DND-41 (cell line): ENCODE data around the gene LAPTM4A.

Source experiments
- CTCF ChIP-seq: IDR thresholded peaks from 2 replicates; pipeline ENCODE4 v1.5.1; 2012; ENCODE audit warnings: borderline replicate concordance, low read length, moderate library complexity, mild to moderate bottlenecking; ENCODE audit not compliant: poor library complexity, severe bottlenecking; ENCODE audit errors: extremely low read depth
- EZH2 ChIP-seq: IDR thresholded peaks from 3 replicates; pipeline ENCODE4 v1.6.1; 2012; ENCODE audit warnings: borderline replicate concordance, low read depth, mild to moderate bottlenecking, moderate library complexity, low read length, inconsistent platforms; ENCODE audit not compliant: severe bottlenecking

- TF ChIP-seq CTCF (no peak), EZH2 (no peak)
These were observed 42.8 kb upstream of the LAPTM4A start for GRCh38 chr2:20094142-20094755.
